Liver (tissue), 9 donors: ENCODE measurements around the gene DPYSL4. TPM values are rescaled to one million over a fixed set of nuclear protein-coding genes. Genes with fewer than 3 reads are reported as not detected.

Experiments used
- DNase-seq: peaks from one replicate; pipeline ENCODE4 v3.0.0-alpha.2; 2017; ENCODE audit warnings: low spot score
- H3K27ac ChIP-seq, 2 donors: one replicate each; pipeline ENCODE4 v1.7.0; 2013; ENCODE audit warnings: inconsistent platforms in 2 of 2, low read length in 2 of 2, control low read depth in 1 of 2, low read depth in 1 of 2, mild to moderate bottlenecking in 1 of 2
- H3K27me3 ChIP-seq, 4 donors: one replicate each; pipeline versions ENCODE4 v1.6.1 to v1.7.0; 2013; ENCODE audit warnings: low read length in 3 of 4, inconsistent platforms in 1 of 4, mild to moderate bottlenecking in 1 of 4, moderate library complexity in 1 of 4; ENCODE audit not compliant: control insufficient read depth in 4 of 4, insufficient read depth in 4 of 4
- H3K36me3 ChIP-seq, 4 donors: one replicate each; pipeline versions ENCODE4 v1.6.1 to v1.7.0; 2013; ENCODE audit warnings: low read length in 3 of 4, mild to moderate bottlenecking in 3 of 4, low read depth in 1 of 4, moderate library complexity in 1 of 4; ENCODE audit not compliant: control insufficient read depth in 4 of 4, insufficient read depth in 3 of 4
- H3K4me1 ChIP-seq, 4 donors: one replicate each; pipeline versions ENCODE4 v1.6.1 to v1.7.0; 2013; ENCODE audit warnings: low read length in 3 of 4, mild to moderate bottlenecking in 3 of 4, moderate library complexity in 1 of 4; ENCODE audit not compliant: control insufficient read depth in 4 of 4, insufficient read depth in 4 of 4
- H3K4me3 ChIP-seq, 3 donors: one replicate each; pipeline versions ENCODE4 v1.6.1 to v1.7.0; 2013; ENCODE audit warnings: low read length in 3 of 3, control low read depth in 1 of 3, low read depth in 1 of 3, mild to moderate bottlenecking in 1 of 3
- H3K9ac ChIP-seq, 2 donors: one replicate each; pipeline ENCODE4 v1.7.0; 2013; ENCODE audit warnings: low read length in 2 of 2, mild to moderate bottlenecking in 2 of 2, moderate library complexity in 2 of 2, control low read depth in 1 of 2, low read depth in 1 of 2
- H3K9me3 ChIP-seq, 4 donors: one replicate each; pipeline versions ENCODE4 v1.6.1 to v1.7.0; 2013; ENCODE audit warnings: low read length in 3 of 4; ENCODE audit not compliant: control insufficient read depth in 4 of 4
- EGR1 ChIP-seq, 2 donors: IDR thresholded peaks; 2 replicates each; pipeline ENCODE4 v1.6.1; 2016 to 2018; ENCODE audit warnings: antibody characterized with exemption in 2 of 2, low read depth in 2 of 2
- FOXA1 ChIP-seq: IDR thresholded peaks from 2 replicates; pipeline ENCODE4 v1.6.1; 2016; ENCODE audit warnings: antibody characterized with exemption
- FOXA2 ChIP-seq: IDR thresholded peaks from 2 replicates; pipeline ENCODE4 v1.6.1; 2016; ENCODE audit warnings: antibody characterized with exemption
- GABPA ChIP-seq, 2 donors: IDR thresholded peaks in 1 of 2; conservative IDR thresholded peaks in 1 of 2; 2 replicates each; pipeline ENCODE4 v1.6.1; 2016; ENCODE audit warnings: antibody characterized with exemption in 2 of 2, mild to moderate bottlenecking in 1 of 2, moderate library complexity in 1 of 2
- HNF4A ChIP-seq, 2 donors: conservative IDR thresholded peaks; 2 replicates each; pipeline ENCODE4 v1.6.1; 2016; ENCODE audit warnings: antibody characterized with exemption in 2 of 2, mild to moderate bottlenecking in 2 of 2
- HNF4G ChIP-seq: IDR thresholded peaks from 2 replicates; pipeline ENCODE4 v1.6.1; 2016; ENCODE audit warnings: antibody characterized with exemption
- JUND ChIP-seq, 2 donors: IDR thresholded peaks; 2 replicates each; pipeline ENCODE4 v1.6.1; 2016; ENCODE audit warnings: antibody characterized with exemption in 2 of 2
- NR2F2 ChIP-seq: IDR thresholded peaks from 2 replicates; pipeline ENCODE4 v1.6.1; 2016; ENCODE audit warnings: antibody characterized with exemption
- RAD21 ChIP-seq, 2 donors: IDR thresholded peaks; 2 replicates each; pipeline ENCODE4 v1.6.1; 2016; ENCODE audit warnings: antibody characterized with exemption in 2 of 2, mild to moderate bottlenecking in 2 of 2
- RXRA ChIP-seq, 2 donors: IDR thresholded peaks; 2 replicates each; pipeline ENCODE4 v1.6.1; 2017 to 2018; ENCODE audit warnings: antibody characterized with exemption in 2 of 2, mild to moderate bottlenecking in 1 of 2
- SP1 ChIP-seq: IDR thresholded peaks from 2 replicates; pipeline ENCODE4 v1.6.1; 2018; ENCODE audit warnings: antibody characterized with exemption, mild to moderate bottlenecking
- TAF1 ChIP-seq: conservative IDR thresholded peaks from 2 replicates; pipeline ENCODE4 v1.6.1; 2016; ENCODE audit warnings: antibody characterized with exemption, mild to moderate bottlenecking
- YY1 ChIP-seq: IDR thresholded peaks from 2 replicates; pipeline ENCODE4 v1.6.1; 2016; ENCODE audit warnings: antibody characterized with exemption, mild to moderate bottlenecking
- WGBS: extraction: QIAGEN DNeasy Blood & Tissue Kit; methylation state at CpG from one replicate; pipeline ENCODE4 v1.1.7; 2013; 5-methylcytosine and 5-hydroxymethylcytosine counted together
- polyA plus RNA-seq, 2 donors: library from polyadenylated mRNA; stranded (reverse) in 1 of 2; unstranded in 1 of 2; fragments of 200-250 nt in 1 of 2; fragments of >200 nt in 1 of 2; fragmentation: Nextera tagmentation in 1 of 2; extraction: Ambion mirVana in 1 of 2; gene quantifications; one replicate each; pipeline versions ENCODE4 v1.2.1 to v1.2.3, GENCODE V29; 2013 to 2015
- total RNA-seq, 2 donors: library from RNA; depleted of rRNA; stranded (reverse); fragments of >200 nt; gene quantifications; one replicate each; pipeline ENCODE4 v1.2.3, GENCODE V29; 2014
- TF ChIP-seq, protein P1 (sequence below): IDR thresholded peaks from 2 replicates; pipeline ENCODE4 v1.6.1; 2016; ENCODE audit warnings: antibody characterized with exemption
- TF ChIP-seq, protein P2 (sequence below): fragments of 150-350 bp; IDR thresholded peaks from 2 replicates; pipeline ENCODE4 v1.5.1; 2017; ENCODE audit warnings: improper control_type of control experiment, low read depth, low read length; ENCODE audit not compliant: missing input control
- TF ChIP-seq, protein P3 (sequence below): IDR thresholded peaks from 2 replicates; pipeline ENCODE4 v1.6.1; 2016; ENCODE audit warnings: antibody characterized with exemption
- TF ChIP-seq, protein P4 (sequence below): IDR thresholded peaks from 2 replicates; pipeline ENCODE4 v1.6.1; 2016; ENCODE audit warnings: antibody characterized with exemption, mild to moderate bottlenecking
- TF ChIP-seq, protein P5 (sequence below): IDR thresholded peaks from 2 replicates; pipeline ENCODE4 v1.6.1; 2016; ENCODE audit warnings: antibody characterized with exemption
- donor health status: healthy.
- donor health status: healthy.
- donor health status: healthy.
- donor health status: healthy.
- donor health status: healthy.

The DPYSL4 gene
- total and polyA plus RNA-seq, 4 donors = 0.19 to 2.2 (median 0.26) TPM

DNA sequence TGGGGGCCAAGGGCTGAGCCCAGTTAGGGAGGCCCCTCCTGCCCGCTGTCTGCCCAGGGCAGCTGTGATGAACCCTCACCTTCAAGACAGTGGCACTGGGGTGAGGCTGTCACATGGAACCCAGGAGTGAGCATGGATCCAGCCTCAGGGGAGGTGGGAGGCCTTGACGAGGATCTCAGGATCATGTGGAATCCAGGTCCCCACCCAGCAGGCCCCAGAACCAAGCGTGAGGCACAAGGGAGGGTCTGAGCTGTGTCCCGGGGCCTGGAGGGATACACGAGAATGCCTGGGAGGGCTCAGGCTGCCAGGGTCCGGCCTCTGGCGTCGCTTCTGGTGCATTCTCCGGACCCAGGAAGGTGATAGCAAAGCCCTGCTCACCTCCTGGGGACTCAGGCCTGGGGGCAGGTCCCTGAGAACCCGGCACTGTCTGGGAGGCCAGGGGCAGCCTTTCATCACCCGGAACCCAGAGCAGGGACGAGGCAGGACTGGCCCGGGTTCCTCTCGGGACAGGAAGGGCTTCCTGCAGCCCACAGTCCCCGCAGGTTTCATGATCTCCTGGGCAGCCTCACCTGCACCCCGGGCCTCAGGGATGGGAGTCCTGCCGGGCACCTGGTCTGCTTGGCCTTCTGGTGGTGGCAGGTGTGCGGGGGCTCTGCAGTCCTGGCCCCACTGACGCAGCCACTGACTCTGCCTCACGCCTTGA is 17.5 kb downstream of the DPYSL4 start:
- no peaks in the 10 kb centered on the region for H3K9me3 ChIP-seq
- DNase-seq = no peak
- H3K27ac ChIP-seq = no peak overlapping the region
- no peaks in the 10 kb centered on the region for H3K36me3 ChIP-seq
- H3K9ac ChIP-seq = no peak overlapping the region
- H3K4me3 ChIP-seq = no peak overlapping the region
- TF ChIP-seq, protein P1, sequence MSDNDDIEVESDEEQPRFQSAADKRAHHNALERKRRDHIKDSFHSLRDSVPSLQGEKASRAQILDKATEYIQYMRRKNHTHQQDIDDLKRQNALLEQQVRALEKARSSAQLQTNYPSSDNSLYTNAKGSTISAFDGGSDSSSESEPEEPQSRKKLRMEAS = no peak
- TF ChIP-seq SP1 (no peak), EGR1 (IDR thresholded peaks at IDR 0.05; ENCODE audit: low read depth in 2 of 2) (no peak), YY1 (no peak), FOXA2 (no peak), HNF4G (no peak), HNF4A (conservative IDR thresholded peaks at IDR 0.05) (no peak), GABPA (IDR thresholded peaks at IDR 0.05 in 1 of 2, conservative IDR thresholded peaks at IDR 0.05 in 1 of 2) (no peak), RXRA (IDR thresholded peaks at IDR 0.05) (no peak), TAF1 (no peak), JUND (IDR thresholded peaks at IDR 0.05) (no peak), NR2F2 (no peak), FOXA1 (no peak), RAD21 (IDR thresholded peaks at IDR 0.05) (no peak)
- TF ChIP-seq, protein P2, sequence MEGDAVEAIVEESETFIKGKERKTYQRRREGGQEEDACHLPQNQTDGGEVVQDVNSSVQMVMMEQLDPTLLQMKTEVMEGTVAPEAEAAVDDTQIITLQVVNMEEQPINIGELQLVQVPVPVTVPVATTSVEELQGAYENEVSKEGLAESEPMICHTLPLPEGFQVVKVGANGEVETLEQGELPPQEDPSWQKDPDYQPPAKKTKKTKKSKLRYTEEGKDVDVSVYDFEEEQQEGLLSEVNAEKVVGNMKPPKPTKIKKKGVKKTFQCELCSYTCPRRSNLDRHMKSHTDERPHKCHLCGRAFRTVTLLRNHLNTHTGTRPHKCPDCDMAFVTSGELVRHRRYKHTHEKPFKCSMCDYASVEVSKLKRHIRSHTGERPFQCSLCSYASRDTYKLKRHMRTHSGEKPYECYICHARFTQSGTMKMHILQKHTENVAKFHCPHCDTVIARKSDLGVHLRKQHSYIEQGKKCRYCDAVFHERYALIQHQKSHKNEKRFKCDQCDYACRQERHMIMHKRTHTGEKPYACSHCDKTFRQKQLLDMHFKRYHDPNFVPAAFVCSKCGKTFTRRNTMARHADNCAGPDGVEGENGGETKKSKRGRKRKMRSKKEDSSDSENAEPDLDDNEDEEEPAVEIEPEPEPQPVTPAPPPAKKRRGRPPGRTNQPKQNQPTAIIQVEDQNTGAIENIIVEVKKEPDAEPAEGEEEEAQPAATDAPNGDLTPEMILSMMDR = no peak
- TF ChIP-seq, protein P3, sequence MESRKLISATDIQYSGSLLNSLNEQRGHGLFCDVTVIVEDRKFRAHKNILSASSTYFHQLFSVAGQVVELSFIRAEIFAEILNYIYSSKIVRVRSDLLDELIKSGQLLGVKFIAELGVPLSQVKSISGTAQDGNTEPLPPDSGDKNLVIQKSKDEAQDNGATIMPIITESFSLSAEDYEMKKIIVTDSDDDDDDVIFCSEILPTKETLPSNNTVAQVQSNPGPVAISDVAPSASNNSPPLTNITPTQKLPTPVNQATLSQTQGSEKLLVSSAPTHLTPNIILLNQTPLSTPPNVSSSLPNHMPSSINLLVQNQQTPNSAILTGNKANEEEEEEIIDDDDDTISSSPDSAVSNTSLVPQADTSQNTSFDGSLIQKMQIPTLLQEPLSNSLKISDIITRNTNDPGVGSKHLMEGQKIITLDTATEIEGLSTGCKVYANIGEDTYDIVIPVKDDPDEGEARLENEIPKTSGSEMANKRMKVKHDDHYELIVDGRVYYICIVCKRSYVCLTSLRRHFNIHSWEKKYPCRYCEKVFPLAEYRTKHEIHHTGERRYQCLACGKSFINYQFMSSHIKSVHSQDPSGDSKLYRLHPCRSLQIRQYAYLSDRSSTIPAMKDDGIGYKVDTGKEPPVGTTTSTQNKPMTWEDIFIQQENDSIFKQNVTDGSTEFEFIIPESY = no peak
- TF ChIP-seq, protein P4, sequence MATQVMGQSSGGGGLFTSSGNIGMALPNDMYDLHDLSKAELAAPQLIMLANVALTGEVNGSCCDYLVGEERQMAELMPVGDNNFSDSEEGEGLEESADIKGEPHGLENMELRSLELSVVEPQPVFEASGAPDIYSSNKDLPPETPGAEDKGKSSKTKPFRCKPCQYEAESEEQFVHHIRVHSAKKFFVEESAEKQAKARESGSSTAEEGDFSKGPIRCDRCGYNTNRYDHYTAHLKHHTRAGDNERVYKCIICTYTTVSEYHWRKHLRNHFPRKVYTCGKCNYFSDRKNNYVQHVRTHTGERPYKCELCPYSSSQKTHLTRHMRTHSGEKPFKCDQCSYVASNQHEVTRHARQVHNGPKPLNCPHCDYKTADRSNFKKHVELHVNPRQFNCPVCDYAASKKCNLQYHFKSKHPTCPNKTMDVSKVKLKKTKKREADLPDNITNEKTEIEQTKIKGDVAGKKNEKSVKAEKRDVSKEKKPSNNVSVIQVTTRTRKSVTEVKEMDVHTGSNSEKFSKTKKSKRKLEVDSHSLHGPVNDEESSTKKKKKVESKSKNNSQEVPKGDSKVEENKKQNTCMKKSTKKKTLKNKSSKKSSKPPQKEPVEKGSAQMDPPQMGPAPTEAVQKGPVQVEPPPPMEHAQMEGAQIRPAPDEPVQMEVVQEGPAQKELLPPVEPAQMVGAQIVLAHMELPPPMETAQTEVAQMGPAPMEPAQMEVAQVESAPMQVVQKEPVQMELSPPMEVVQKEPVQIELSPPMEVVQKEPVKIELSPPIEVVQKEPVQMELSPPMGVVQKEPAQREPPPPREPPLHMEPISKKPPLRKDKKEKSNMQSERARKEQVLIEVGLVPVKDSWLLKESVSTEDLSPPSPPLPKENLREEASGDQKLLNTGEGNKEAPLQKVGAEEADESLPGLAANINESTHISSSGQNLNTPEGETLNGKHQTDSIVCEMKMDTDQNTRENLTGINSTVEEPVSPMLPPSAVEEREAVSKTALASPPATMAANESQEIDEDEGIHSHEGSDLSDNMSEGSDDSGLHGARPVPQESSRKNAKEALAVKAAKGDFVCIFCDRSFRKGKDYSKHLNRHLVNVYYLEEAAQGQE = no peak
- TF ChIP-seq, protein P5, sequence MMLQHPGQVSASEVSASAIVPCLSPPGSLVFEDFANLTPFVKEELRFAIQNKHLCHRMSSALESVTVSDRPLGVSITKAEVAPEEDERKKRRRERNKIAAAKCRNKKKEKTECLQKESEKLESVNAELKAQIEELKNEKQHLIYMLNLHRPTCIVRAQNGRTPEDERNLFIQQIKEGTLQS = no peak
- WGBS = 84% methylated on average over 20 of the region's 20 CpGs
- no peaks in the 10 kb centered on the region for H3K4me1 ChIP-seq
- H3K27me3 ChIP-seq = no peaks in the 10 kb centered on the region
